Measurements from ENCODE around the gene LYPD6.

Gene LYPD6

GRCh38 chr2:149428783-149429182 is 98.4 kb downstream of the LYPD6 start:
- no peak overlapping the region for H3K9ac ChIP-seq (ENCODE audit: low read depth, low read length)
- H3K36me3 ChIP-seq (ENCODE audit: control insufficient read depth, insufficient read depth, low read length) = no peaks in the 10 kb centered on the region
- H3K4me3 ChIP-seq (ENCODE audit: low read depth, low read length) = no peak overlapping the region
- no peaks in the 10 kb centered on the region for H3K9me3 ChIP-seq (ENCODE audit: control insufficient read depth, insufficient read depth, low read length)
- H3K27me3 ChIP-seq (ENCODE audit: control insufficient read depth, insufficient read depth, low read length) = no peaks in the 10 kb centered on the region
- H3K4me1 ChIP-seq (ENCODE audit: control insufficient read depth, insufficient read depth, low read length) = peaks cover 12% of the 10 kb centered on the region
- no peak overlapping the region for H3K27ac ChIP-seq (ENCODE audit: low read depth, low read length)

GRCh38 chr2:149430743-149431736 is 100.7 kb downstream of the LYPD6 start:
- Histone ChIP-seq H3K9ac (ENCODE audit: low read depth, low read length) (no peak overlapping the region), H3K27me3 (ENCODE audit: control insufficient read depth, insufficient read depth, low read length) (no peaks in the 10 kb centered on the region), H3K4me3 (ENCODE audit: low read depth, low read length) (no peak overlapping the region), H3K36me3 (ENCODE audit: control insufficient read depth, insufficient read depth, low read length) (no peaks in the 10 kb centered on the region), H3K9me3 (ENCODE audit: control insufficient read depth, insufficient read depth, low read length) (no peaks in the 10 kb centered on the region), H3K27ac (ENCODE audit: low read depth, low read length) (no peak overlapping the region), H3K4me1 (ENCODE audit: control insufficient read depth, insufficient read depth, low read length) (peaks cover 12% of the 10 kb centered on the region)

GRCh38 chr2:149438330-149438960 is 108.1 kb downstream of the LYPD6 start:
- H3K9ac ChIP-seq (ENCODE audit: low read depth, low read length) = no peak overlapping the region
- no peaks in the 10 kb centered on the region for H3K9me3 ChIP-seq (ENCODE audit: control insufficient read depth, insufficient read depth, low read length)
- no peak overlapping the region for H3K4me3 ChIP-seq (ENCODE audit: low read depth, low read length)
- no peaks in the 10 kb centered on the region for H3K36me3 ChIP-seq (ENCODE audit: control insufficient read depth, insufficient read depth, low read length)
- no peaks in the 10 kb centered on the region for H3K27me3 ChIP-seq (ENCODE audit: control insufficient read depth, insufficient read depth, low read length)
- no peak overlapping the region for H3K27ac ChIP-seq (ENCODE audit: low read depth, low read length)
- 0 out of 2 replicates have a peak, but pooled peaks cover 1% of the 10 kb centered on the region for H3K4me1 ChIP-seq (ENCODE audit: control insufficient read depth, insufficient read depth, low read length)

- no peak overlapping the region for H3K27ac ChIP-seq (ENCODE audit: low read depth, low read length)
- no peaks in the 10 kb centered on the region for H3K27me3 ChIP-seq (ENCODE audit: control insufficient read depth, insufficient read depth, low read length)
- H3K9ac ChIP-seq (ENCODE audit: low read depth, low read length) = no peak overlapping the region
- H3K4me3 ChIP-seq (ENCODE audit: low read depth, low read length) = no peak overlapping the region
- H3K4me1 ChIP-seq (ENCODE audit: control insufficient read depth, insufficient read depth, low read length) = no peaks in the 10 kb centered on the region
- no peaks in the 10 kb centered on the region for H3K9me3 ChIP-seq (ENCODE audit: control insufficient read depth, insufficient read depth, low read length)
- no peaks in the 10 kb centered on the region for H3K36me3 ChIP-seq (ENCODE audit: control insufficient read depth, insufficient read depth, low read length)
Observed at GRCh38 chr2:149441255-149441654, 110.9 kb downstream of the LYPD6 start.

GRCh38 chr2:149442346-149442745 is 112.0 kb downstream of the LYPD6 start:
- Histone ChIP-seq H3K4me3 (ENCODE audit: low read depth, low read length) (no peak overlapping the region), H3K9me3 (ENCODE audit: control insufficient read depth, insufficient read depth, low read length) (no peaks in the 10 kb centered on the region), H3K36me3 (ENCODE audit: control insufficient read depth, insufficient read depth, low read length) (no peaks in the 10 kb centered on the region), H3K4me1 (ENCODE audit: control insufficient read depth, insufficient read depth, low read length) (no peaks in the 10 kb centered on the region), H3K9ac (ENCODE audit: low read depth, low read length) (no peak overlapping the region), H3K27ac (ENCODE audit: low read depth, low read length) (no peak overlapping the region), H3K27me3 (ENCODE audit: control insufficient read depth, insufficient read depth, low read length) (no peaks in the 10 kb centered on the region)

GRCh38 chr2:149443150-149443549 is 112.8 kb downstream of the LYPD6 start:
- Histone ChIP-seq H3K36me3 (ENCODE audit: control insufficient read depth, insufficient read depth, low read length) (no peaks in the 10 kb centered on the region), H3K4me3 (ENCODE audit: low read depth, low read length) (no peak overlapping the region), H3K9ac (ENCODE audit: low read depth, low read length) (no peak overlapping the region), H3K27ac (ENCODE audit: low read depth, low read length) (no peak overlapping the region), H3K4me1 (ENCODE audit: control insufficient read depth, insufficient read depth, low read length) (no peaks in the 10 kb centered on the region), H3K9me3 (ENCODE audit: control insufficient read depth, insufficient read depth, low read length) (no peaks in the 10 kb centered on the region), H3K27me3 (ENCODE audit: control insufficient read depth, insufficient read depth, low read length) (no peaks in the 10 kb centered on the region)

GRCh38 chr2:149446748-149447147 is 116.4 kb downstream of the LYPD6 start:
- H3K36me3 ChIP-seq (ENCODE audit: control insufficient read depth, insufficient read depth, low read length) = no peaks in the 10 kb centered on the region
- no peak overlapping the region for H3K27ac ChIP-seq (ENCODE audit: low read depth, low read length)
- H3K27me3 ChIP-seq (ENCODE audit: control insufficient read depth, insufficient read depth, low read length) = peaks cover 27% of the 10 kb centered on the region
- H3K9ac ChIP-seq (ENCODE audit: low read depth, low read length) = no peak overlapping the region
- H3K4me3 ChIP-seq (ENCODE audit: low read depth, low read length) = no peak overlapping the region
- H3K9me3 ChIP-seq (ENCODE audit: control insufficient read depth, insufficient read depth, low read length) = no peaks in the 10 kb centered on the region
- peaks cover 8% of the 10 kb centered on the region; the same call in 1 of the 2 replicates for H3K4me1 ChIP-seq (ENCODE audit: control insufficient read depth, insufficient read depth, low read length)

- peaks cover 40% of the 10 kb centered on the region for H3K27me3 ChIP-seq (ENCODE audit: control insufficient read depth, insufficient read depth, low read length)
- no peaks in the 10 kb centered on the region for H3K36me3 ChIP-seq (ENCODE audit: control insufficient read depth, insufficient read depth, low read length)
- H3K9me3 ChIP-seq (ENCODE audit: control insufficient read depth, insufficient read depth, low read length) = no peaks in the 10 kb centered on the region
- peaks cover 11% of the 10 kb centered on the region; the same call in 1 of the 2 replicates for H3K4me1 ChIP-seq (ENCODE audit: control insufficient read depth, insufficient read depth, low read length)
- no peak overlapping the region for H3K9ac ChIP-seq (ENCODE audit: low read depth, low read length)
- no peak overlapping the region for H3K4me3 ChIP-seq (ENCODE audit: low read depth, low read length)
- H3K27ac ChIP-seq (ENCODE audit: low read depth, low read length) = no peak overlapping the region
Observed at GRCh38 chr2:149448315-149448714, 117.9 kb downstream of the LYPD6 start.

- Histone ChIP-seq H3K27ac (ENCODE audit: low read depth, low read length) (no peak overlapping the region), H3K4me3 (ENCODE audit: low read depth, low read length) (no peak overlapping the region), H3K9ac (ENCODE audit: low read depth, low read length) (no peak overlapping the region), H3K9me3 (ENCODE audit: control insufficient read depth, insufficient read depth, low read length) (no peaks in the 10 kb centered on the region), H3K36me3 (ENCODE audit: control insufficient read depth, insufficient read depth, low read length) (no peaks in the 10 kb centered on the region), H3K4me1 (ENCODE audit: control insufficient read depth, insufficient read depth, low read length) (peaks cover 11% of the 10 kb centered on the region; the same call in 1 of the 2 replicates), H3K27me3 (ENCODE audit: control insufficient read depth, insufficient read depth, low read length) (peaks cover 41% of the 10 kb centered on the region)
Observed at GRCh38 chr2:149449017-149449416, 118.6 kb downstream of the LYPD6 start.

GRCh38 chr2:149451417-149452165 is 121.2 kb downstream of the LYPD6 start:
- Histone ChIP-seq H3K9me3 (ENCODE audit: control insufficient read depth, insufficient read depth, low read length) (no peaks in the 10 kb centered on the region), H3K36me3 (ENCODE audit: control insufficient read depth, insufficient read depth, low read length) (no peaks in the 10 kb centered on the region), H3K4me1 (ENCODE audit: control insufficient read depth, insufficient read depth, low read length) (peaks cover 11% of the 10 kb centered on the region; the same call in 1 of the 2 replicates), H3K4me3 (ENCODE audit: low read depth, low read length) (no peak overlapping the region), H3K9ac (ENCODE audit: low read depth, low read length) (no peak overlapping the region), H3K27ac (ENCODE audit: low read depth, low read length) (no peak overlapping the region), H3K27me3 (ENCODE audit: control insufficient read depth, insufficient read depth, low read length) (peaks cover 41% of the 10 kb centered on the region)
